GM23248 (cell line): ENCODE data around the gene RNF32. TPM values are rescaled to one million over a fixed set of nuclear protein-coding genes. Genes with fewer than 3 reads are reported as not detected.

Experiments
- DNase-seq: peaks from one replicate; pipeline ENCODE4 v3.0.0-alpha.2; 2015
- H2AFZ ChIP-seq: fragments of 200-600 bp; sonication (generic); 2 replicates; pipeline ENCODE4 v1.6.1; 2016; ENCODE audit warnings: antibody characterized with exemption
- H3F3A ChIP-seq: fragments of 200-600 bp; sonication (generic); 2 replicates; pipeline ENCODE4 v1.6.1; 2016; ENCODE audit warnings: mild to moderate bottlenecking, antibody characterized with exemption, mixed run types; ENCODE audit not compliant: insufficient read depth
- H3K27ac ChIP-seq: fragments of 200-600 bp; sonication (generic); 2 replicates; pipeline ENCODE4 v1.5.1; 2016; ENCODE audit warnings: mild to moderate bottlenecking
- H3K27me3 ChIP-seq: fragments of 200-600 bp; sonication (generic); replicated peaks from 2 replicates; pipeline ENCODE4 v1.6.1; 2016; ENCODE audit warnings: mild to moderate bottlenecking; ENCODE audit not compliant: insufficient read depth
- H3K36me3 ChIP-seq: fragments of 200-600 bp; sonication (generic); 2 replicates; pipeline ENCODE4 v1.6.1; 2016; ENCODE audit warnings: low read depth, mild to moderate bottlenecking
- H3K4me1 ChIP-seq: fragments of 200-600 bp; sonication (generic); 2 replicates; pipeline ENCODE4 v1.6.1; 2016; ENCODE audit warnings: mild to moderate bottlenecking; ENCODE audit not compliant: insufficient read depth
- H3K4me2 ChIP-seq: fragments of 200-600 bp; sonication (generic); one replicate; pipeline ENCODE4 v1.6.1; 2016; ENCODE audit warnings: mild to moderate bottlenecking; ENCODE audit not compliant: unreplicated experiment
- H3K4me3 ChIP-seq: fragments of 200-600 bp; sonication (generic); 2 replicates; pipeline ENCODE4 v1.5.1; 2016; ENCODE audit warnings: mild to moderate bottlenecking
- H3K79me2 ChIP-seq: fragments of 200-600 bp; sonication (generic); 2 replicates; pipeline ENCODE4 v1.6.1; 2016; ENCODE audit warnings: mild to moderate bottlenecking; ENCODE audit not compliant: insufficient read depth
- H3K9ac ChIP-seq: fragments of 200-600 bp; sonication (generic); 2 replicates; pipeline ENCODE4 v1.6.1; 2016; ENCODE audit warnings: mild to moderate bottlenecking
- H3K9me2 ChIP-seq: fragments of 200-600 bp; sonication (generic); 2 replicates; pipeline ENCODE4 v1.6.1; 2016; ENCODE audit warnings: mixed run types, mild to moderate bottlenecking, moderate library complexity; ENCODE audit not compliant: insufficient read depth
- H3K9me3 ChIP-seq: fragments of 200-600 bp; sonication (generic); one replicate; pipeline ENCODE4 v1.6.1; 2017; ENCODE audit warnings: low read depth
- H4K20me1 ChIP-seq: fragments of 200-600 bp; sonication (generic); 2 replicates; pipeline ENCODE4 v1.6.0; 2016; ENCODE audit not compliant: insufficient read depth
- EZH2 ChIP-seq: fragments of 200-600 bp; sonication (generic); IDR thresholded peaks from 2 replicates; pipeline ENCODE4 v1.6.1; 2018; ENCODE audit warnings: antibody characterized with exemption, mild to moderate bottlenecking; ENCODE audit not compliant: insufficient read depth, poor library complexity, severe bottlenecking
- EZH2phosphoT487 ChIP-seq: fragments of 200-600 bp; sonication (generic); IDR thresholded peaks from 2 replicates; pipeline ENCODE4 v1.6.1; 2018; ENCODE audit warnings: antibody characterized with exemption, moderate library complexity, mild to moderate bottlenecking, low read depth; ENCODE audit not compliant: insufficient read depth
- WGBS, 2 experiments: methylation state at CpG; one replicate each; pipeline ENCODE4 v1.1.6; 2015 to 2017; ENCODE audit warnings: low lambda C conversion rate in 2 of 2, low coverage in 1 of 2; ENCODE audit errors: missing lambda C conversion rate in 2 of 2; 5-methylcytosine and 5-hydroxymethylcytosine counted together
- in situ Hi-C: fragments of 300-500 bp; cut with MboI; formaldehyde crosslinking; loops from 2 replicates; pipeline ENCODE4 v1.15.0; 2020
- polyA plus RNA-seq: library from polyadenylated mRNA; unstranded; fragments of >200 nt; fragmentation: Nextera tagmentation; extraction: Ambion mirVana; gene quantifications from 2 replicates; pipeline ENCODE4 v1.2.1, GENCODE V29; 2016
- total RNA-seq: library from RNA; depleted of rRNA; stranded (reverse); fragments of >200 nt; shearing (Covaris generic); gene quantifications from 2 replicates; pipeline ENCODE4 v1.2.3, GENCODE V29; 2014

RNF32 gene
- total and polyA plus RNA-seq, 2 experiments from 2014 or later, result 1.1 to 2.4 TPM

GRCh38 chr7:156608173-156608478 lies 32.4 kb upstream of the RNF32 start:
- H3K4me1 ChIP-seq, result no peaks in the 10 kb centered on the region
- H3K27me3 ChIP-seq, result peaks cover 3% of the 10 kb centered on the region; the same call in 1 of the 2 replicates
- no peaks in the 10 kb centered on the region for H3K36me3 ChIP-seq
- peak overlapping the region; percentile 63; the same call in 1 of the 2 replicates for H2AFZ ChIP-seq
- no peaks in the 10 kb centered on the region for H4K20me1 ChIP-seq
- no peaks in the 10 kb centered on the region for H3K9me2 ChIP-seq
- in situ Hi-C loops, result no loop called here
- peak overlapping the region; percentile 62 for H3K4me3 ChIP-seq
- H3K9ac ChIP-seq, result no peak overlapping the region
- DNase-seq, result no peak
- no peaks in the 10 kb centered on the region for H3K79me2 ChIP-seq
- whole genome bisulfite sequencing, 2 experiments, result 10% methylated on average over 16 to 17 of the region's 17 CpGs
- H3K27ac ChIP-seq, result no peak overlapping the region
- H3K4me2 ChIP-seq, result peak overlapping the region; percentile 64
- H3F3A ChIP-seq, result no peaks in the 10 kb centered on the region
- H3K9me3 ChIP-seq, result no peaks in the 10 kb centered on the region
- TF ChIP-seq EZH2phosphoT487, result no peak
- no peak for TF ChIP-seq EZH2

GRCh38 chr7:156609010-156609877 lies 31.3 kb upstream of the RNF32 start:
- H4K20me1 ChIP-seq, result no peaks in the 10 kb centered on the region
- H3K27me3 ChIP-seq, result peaks cover 9% of the 10 kb centered on the region; the same call in 1 of the 2 replicates
- WGBS, 2 experiments, result 34 to 35% methylated on average over 7 of the region's 7 CpGs
- H3K9ac ChIP-seq, result no peak overlapping the region
- H3K9me3 ChIP-seq, result no peaks in the 10 kb centered on the region
- no peaks in the 10 kb centered on the region for H3K4me1 ChIP-seq
- TF ChIP-seq EZH2phosphoT487, result no peak
- no peak for TF ChIP-seq EZH2
- H3K4me3 ChIP-seq, result no peak overlapping the region
- no peaks in the 10 kb centered on the region for H3F3A ChIP-seq
- no peaks in the 10 kb centered on the region for H3K79me2 ChIP-seq
- H3K4me2 ChIP-seq, result no peak overlapping the region
- no peak overlapping the region for H3K27ac ChIP-seq
- no peaks in the 10 kb centered on the region for H3K9me2 ChIP-seq
- in situ Hi-C loops, result no loop called here
- H2AFZ ChIP-seq, result no peak overlapping the region
- DNase-seq, result no peak
- no peaks in the 10 kb centered on the region for H3K36me3 ChIP-seq

- Histone ChIP-seq H4K20me1 (no peaks in the 10 kb centered on the region), H3K9me2 (no peaks in the 10 kb centered on the region), H3K4me3 (no peak overlapping the region), H3K9me3 (no peaks in the 10 kb centered on the region), H3K27me3 (peaks cover 18% of the 10 kb centered on the region), H3K4me1 (no peaks in the 10 kb centered on the region), H3K79me2 (no peaks in the 10 kb centered on the region), H2AFZ (no peak overlapping the region), H3F3A (no peaks in the 10 kb centered on the region), H3K27ac (no peak overlapping the region), H3K9ac (no peak overlapping the region), H3K4me2 (no peak overlapping the region), H3K36me3 (no peaks in the 10 kb centered on the region)
- TF ChIP-seq EZH2phosphoT487, result no peak
- in situ Hi-C loops, result no loop called here
- 62 to 71% methylated on average over 11 of the region's 11 CpGs for WGBS, 2 experiments
- DNase-seq, result no peak
These were observed 30.4 kb upstream of the RNF32 start for GRCh38 chr7:156610130-156610529.

GRCh38 chr7:156610601-156611000 lies 30.0 kb upstream of the RNF32 start:
- Histone ChIP-seq H3K4me1 (no peaks in the 10 kb centered on the region), H3K4me3 (no peak overlapping the region), H3K9me2 (no peaks in the 10 kb centered on the region), H3K9ac (no peak overlapping the region), H3K27ac (no peak overlapping the region), H3K4me2 (no peak overlapping the region), H3K36me3 (no peaks in the 10 kb centered on the region), H4K20me1 (no peaks in the 10 kb centered on the region), H3K9me3 (no peaks in the 10 kb centered on the region), H3F3A (no peaks in the 10 kb centered on the region), H2AFZ (no peak overlapping the region), H3K27me3 (peaks cover 23% of the 10 kb centered on the region), H3K79me2 (no peaks in the 10 kb centered on the region)
- TF ChIP-seq EZH2, result no peak
- TF ChIP-seq EZH2phosphoT487, result no peak
- in situ Hi-C loops, result no loop called here
- 64 to 67% methylated on average over 11 of the region's 11 CpGs for WGBS, 2 experiments
- DNase-seq, result no peak
